Activated T-cell treated with anti-CD3 and anti-CD28 coated beads for 1 hour (primary cell): ENCODE measurements around the gene SPOP.
"Not testable (repeated sequence)": the region's sequence is repeated elsewhere in the genome, so short reads cannot be mapped to it uniquely, and the experiment has no call there.

Experiments
- DNase-seq: peaks from one replicate; pipeline ENCODE4 v3.0.0-alpha.2; 2020; ENCODE audit warnings: low read depth

The SPOP gene

DNA sequence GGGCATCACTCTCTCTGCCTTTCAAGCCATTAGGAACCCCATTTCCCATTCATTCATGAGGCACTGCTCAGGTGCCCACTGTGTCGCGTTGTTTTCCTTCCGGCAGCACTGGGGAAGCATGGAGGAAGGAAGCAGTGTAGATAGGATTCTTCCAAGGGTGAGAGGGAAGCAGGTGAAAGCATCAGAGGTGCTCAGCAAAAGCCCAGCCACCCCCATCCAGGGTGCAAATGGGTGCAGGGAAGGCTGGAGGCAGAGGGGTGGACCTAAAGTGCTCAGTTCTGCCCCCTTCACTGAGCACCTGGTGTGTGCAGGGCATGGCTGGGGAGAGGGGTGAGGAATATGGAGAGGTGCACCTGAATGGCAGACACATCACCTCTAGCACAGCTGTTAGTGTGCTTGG is 105.7 kb downstream of the SPOP start:
- no peak for DNase-seq

DNA sequence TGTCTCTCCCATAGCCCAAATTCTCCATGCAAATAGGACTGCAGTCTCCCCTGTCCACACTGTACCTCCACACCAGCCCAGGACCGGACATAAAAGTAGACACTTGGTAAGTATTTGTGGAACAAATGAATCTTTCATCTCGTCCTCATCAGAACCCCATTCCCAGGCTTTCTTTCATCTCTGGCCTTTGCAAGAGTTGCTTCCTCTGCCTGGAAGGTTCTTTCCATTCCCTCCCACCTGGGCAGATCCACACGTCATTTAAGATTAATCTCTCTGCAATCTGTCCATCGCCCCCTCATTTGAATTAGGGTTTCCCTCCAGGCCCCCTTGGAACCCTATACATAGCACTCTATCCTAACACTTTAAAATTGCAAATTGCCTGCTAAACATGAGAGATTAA is 106.1 kb downstream of the SPOP start:
- no peak for DNase-seq

DNA sequence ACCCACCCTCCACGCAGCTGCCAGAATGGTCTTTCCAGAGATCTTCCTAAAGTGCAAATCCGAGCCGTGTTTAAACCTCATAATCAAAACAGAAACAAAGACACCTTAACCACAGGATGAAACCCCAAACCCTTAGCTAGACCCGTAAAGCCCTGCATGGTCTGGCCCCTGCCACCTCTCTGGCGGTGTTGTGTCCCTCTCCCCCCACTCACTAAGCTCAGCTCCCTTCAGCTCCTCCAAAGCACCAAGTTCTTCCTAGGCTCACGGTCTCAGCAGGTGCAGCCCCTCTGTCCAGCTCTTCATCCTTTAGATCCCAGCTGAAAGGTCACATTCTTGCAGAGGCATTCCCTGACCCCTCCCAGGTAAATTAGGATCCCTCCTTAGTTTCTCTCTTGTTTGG is 106.6 kb downstream of the SPOP start:
- no peak for DNase-seq

DNA sequence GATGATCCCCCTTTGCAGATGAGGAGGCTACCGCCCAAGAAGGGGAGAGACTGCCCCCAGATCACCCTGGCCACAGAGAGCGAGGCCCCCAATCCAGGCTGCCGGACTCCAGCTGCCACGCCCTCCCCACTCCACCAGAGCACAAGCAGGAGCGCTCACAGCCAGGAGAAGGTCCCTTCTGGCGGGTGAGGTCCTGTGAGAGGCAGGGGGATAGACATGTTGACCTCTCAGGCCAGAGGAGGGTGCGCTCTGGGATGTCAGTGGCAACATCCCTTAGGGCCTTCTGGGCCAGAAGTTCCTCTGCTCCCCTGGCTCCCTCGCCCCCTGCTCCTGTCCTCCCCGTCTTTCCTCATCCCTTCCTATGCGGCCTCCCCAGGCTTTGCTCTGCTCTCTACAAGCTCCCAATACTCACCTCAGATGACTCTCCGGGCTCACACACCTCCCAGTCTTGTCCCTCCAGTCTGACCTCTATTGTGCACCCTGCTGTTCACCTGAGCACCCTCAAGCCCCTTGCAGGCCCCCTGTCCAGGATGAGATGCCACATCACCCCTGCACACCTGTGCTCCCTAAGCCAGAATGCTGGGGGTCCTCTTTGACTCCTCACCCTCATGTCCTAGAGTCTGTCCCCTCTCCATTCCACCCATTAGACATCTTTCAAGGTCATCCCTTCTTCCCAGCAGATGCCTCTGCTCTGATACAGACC is 107.2 kb downstream of the SPOP start:
- no peak for DNase-seq

DNA sequence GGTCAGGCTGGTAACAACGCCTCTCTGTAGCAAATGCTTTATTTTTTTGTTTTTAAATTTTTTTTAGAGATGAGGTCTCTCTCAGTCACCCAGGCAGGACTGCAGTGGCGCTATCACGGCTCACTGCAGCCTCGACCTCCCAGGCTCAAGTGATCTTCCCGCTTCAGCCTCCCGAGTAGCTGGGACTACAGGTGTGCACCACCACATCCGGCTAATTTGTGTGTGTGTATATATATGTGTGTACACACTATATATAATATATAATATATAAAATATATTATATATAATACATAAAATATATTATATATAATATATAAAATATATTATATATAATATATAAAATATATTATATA is 109.2 kb downstream of the SPOP start:
- not testable (repeated sequence) for DNase-seq

DNA sequence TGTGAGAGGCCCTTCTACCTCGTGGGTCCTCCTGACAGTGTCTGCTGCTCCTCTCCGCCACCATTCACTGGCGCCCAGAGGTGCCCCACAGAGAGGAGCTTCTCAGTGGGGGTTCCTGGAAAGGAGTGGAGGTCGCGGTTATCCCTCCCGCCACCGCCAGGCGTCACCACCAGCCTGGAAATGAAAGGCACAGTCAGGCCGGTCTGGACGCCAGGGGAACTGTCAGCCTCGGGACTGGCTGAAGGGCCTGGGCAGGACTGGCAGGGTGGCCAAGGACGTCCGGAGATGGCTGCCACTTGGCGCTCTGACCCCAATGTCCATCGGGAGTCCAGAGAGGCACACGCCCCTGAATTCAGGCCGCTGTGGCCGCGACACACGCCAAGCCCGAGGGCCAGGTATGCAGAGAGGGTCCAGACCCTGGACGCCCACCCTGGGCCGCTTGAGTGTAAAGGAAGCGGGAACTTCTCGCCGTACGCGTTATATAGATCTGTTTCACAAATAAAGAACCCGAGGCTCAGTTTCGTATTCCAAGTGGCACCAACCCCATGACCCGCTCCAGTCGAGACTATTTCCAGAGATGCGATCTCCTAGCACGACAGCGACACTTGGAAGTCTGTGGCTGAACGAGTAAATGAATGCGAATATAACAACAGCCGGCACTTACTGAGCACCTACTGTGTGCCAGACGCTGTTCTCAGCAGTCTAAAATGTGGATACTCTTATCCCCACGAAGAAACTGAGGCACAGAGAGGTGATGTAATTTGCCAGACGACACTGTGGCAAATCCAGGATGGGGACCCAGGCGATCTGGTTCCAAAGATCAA is 109.8 kb downstream of the SPOP start:
- DNase-seq, result peak; percentile 81

DNA sequence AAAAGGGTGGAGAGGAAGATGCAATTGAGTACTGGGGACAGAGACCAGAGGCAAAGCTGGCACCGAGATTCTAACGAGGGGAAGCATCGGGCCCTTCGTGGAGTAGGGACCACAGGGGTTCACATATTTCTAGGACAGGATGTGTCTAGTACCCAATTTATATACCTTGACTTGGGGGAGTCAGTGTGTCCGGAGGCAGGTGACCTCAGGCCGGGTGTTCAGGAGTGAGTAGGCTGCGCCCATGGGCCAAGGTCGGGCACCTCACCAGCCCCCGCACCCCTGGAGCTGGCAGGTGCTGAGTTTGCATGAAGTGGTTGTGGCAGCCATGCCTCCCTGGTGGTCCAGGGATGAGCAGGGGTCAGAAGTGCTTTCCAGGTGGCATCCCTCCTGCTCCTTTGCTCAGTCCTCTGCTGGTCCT is 110.8 kb downstream of the SPOP start:
- no peak for DNase-seq

DNA sequence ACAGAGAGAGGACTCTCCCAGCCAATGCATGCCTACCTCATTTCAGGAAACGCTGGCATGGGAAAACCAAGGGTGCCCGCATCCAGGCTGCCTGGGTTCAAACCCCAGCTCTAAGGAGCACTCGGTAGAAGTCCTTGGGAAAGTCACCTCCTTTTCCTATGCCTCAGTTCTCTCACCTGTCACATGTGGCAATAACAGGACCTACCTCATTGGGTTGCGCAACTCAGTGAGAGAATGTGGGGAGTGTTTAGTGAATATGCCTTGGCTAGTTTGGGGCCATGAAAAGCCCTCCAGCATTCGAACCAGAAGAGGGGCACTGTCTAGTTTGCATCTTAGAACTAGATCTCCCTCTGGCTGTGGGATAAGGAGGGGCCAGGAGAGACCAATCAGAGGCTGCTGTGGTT is 111.2 kb downstream of the SPOP start:
- no peak for DNase-seq

DNA sequence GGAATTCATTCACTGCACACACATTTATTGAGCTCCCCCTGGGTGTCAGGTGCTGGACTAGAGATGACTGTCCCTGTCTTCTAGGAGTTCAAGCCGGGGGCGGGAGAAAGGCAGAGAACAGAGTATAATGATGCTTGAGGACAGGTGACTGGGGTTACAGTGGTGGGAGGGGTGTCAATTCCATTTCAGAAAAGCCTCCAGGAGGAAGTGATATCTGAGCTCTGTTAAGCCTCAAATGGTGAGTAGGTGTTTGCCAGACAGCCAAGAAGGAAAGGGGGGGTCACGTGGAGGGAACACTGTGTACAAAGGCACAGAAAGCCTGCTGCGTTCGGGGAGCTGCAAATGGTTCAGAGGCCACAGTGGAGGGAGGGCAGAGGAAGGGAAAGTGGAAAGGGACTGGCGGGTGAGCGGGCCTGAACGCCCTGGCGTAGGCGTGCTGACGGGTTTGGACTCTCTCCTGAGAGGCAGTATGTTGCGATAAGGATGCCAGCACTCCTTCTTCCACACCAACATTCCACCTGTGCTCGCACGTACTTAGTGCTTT is 111.9 kb downstream of the SPOP start:
- DNase-seq, result no peak

DNA sequence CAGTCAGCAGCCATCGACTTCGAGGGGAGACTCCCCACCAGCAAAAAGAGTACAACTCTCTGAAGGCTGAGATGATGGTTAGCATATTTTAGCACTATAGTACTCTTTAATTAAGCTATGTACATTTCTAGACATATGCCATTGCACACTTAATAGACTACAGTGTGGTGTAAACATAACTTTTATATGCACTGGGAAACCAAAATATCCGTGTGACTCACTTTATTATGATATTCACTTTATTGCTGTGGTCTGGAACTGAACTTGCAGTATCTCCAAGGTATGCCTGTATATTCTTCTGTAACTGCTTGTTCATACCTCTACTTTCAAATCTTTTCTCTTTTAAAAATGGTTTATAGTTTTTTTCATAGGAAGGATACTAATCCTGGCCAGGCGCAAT is 113.3 kb downstream of the SPOP start:
- DNase-seq, result no peak

DNA sequence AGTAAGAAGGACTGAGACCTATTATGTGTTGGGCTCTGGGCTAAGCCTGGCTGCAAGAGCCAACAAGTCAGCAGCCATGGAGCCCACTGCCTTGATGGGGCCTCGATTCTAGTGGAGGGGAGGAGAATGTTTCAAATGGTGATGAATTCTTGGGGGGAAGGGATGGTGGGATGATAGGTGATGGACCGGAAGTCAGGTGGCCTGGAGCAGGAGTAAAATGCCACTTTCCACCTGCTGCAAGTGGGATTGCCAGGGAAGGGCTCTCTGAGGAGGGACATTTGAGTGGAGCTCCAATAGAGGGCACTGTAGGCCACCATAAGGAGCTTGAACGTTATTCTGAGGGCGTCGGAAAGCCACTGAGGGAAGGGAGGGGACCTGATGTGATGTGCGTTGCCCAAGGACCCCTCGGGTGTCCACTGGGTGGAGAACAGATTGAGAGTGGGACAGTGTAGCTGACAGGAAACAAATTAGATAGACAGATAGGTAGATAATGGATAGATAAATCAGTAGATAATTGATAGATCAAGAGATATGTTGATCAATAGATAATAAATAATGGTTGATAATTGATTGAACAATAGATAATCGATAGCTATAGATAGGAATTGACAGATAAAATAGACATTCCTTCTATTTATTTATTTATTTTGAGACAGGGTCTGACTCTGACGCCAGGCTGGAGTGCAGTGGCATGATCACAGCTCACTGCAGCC is 120.4 kb downstream of the SPOP start:
- no peak for DNase-seq

DNA sequence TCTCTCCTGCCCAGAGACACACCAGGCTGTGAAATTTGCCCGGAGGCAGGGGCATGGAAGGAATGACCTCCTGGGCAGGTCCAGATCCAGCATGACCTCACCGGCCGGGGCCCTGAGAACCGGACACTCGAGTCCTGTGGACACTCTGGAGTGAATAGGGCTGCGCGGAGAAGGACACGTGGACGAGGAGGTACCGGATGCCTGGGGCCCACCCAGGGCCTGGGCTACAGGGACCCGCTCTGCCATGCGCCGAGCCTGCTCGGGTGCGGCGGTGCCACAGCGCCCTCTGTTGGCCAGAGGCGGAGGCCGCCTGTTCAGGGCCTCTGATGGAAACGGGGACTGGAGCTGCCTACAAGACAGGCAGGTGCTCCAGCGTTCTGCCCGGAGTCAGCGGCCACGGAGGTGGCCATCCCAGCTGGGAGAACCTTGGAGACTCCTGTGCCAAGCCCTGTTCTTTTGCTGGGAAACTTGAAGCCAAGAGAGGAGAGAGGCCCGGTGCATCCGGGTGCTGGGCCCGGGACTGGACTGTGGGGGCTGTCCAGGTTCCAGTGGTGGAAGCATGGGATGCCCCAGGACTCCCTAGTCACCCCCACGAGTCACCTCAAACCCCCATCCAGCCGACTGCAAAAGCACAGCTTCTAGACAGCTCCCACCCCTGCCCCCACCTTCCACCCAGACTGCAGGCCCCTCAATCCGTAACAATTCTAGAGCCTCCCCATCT is 121.5 kb downstream of the SPOP start:
- peak; percentile 77 for DNase-seq

DNA sequence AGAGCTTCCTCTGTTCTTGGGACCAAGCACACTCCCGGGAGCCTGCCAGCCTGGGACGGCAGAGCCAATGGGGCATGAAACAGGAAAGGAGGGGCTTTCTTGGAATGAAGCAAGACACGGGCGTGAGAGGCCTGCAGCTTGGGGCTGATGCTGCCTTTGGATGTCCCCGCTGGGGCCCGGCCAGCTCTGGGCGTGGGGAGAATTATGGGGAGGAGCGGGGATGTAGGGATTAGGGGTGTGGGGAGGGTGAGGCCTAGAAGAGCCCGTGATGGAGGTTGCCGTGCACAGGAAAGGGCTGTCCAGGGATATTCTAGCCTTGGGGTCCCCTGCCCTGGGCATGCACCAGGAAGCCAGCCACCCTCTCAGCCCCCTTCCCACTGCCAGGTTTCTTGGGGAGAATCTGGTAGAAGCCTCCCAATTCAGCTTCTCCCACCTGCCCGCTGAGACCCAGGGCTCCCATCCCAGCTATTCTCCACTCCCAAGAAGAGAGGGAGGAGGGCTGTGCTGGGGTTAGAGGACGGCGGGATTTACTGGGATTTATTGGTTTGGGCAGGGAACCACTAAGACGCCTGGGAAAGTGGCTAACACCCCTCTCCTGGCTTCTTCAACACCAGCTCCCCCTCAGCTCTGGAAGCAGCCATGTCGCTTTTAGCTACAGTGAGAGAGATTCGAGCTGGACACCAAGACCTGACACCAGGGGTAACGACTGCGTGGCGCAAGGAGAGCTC is 122.2 kb downstream of the SPOP start:
- no peak for DNase-seq

DNA sequence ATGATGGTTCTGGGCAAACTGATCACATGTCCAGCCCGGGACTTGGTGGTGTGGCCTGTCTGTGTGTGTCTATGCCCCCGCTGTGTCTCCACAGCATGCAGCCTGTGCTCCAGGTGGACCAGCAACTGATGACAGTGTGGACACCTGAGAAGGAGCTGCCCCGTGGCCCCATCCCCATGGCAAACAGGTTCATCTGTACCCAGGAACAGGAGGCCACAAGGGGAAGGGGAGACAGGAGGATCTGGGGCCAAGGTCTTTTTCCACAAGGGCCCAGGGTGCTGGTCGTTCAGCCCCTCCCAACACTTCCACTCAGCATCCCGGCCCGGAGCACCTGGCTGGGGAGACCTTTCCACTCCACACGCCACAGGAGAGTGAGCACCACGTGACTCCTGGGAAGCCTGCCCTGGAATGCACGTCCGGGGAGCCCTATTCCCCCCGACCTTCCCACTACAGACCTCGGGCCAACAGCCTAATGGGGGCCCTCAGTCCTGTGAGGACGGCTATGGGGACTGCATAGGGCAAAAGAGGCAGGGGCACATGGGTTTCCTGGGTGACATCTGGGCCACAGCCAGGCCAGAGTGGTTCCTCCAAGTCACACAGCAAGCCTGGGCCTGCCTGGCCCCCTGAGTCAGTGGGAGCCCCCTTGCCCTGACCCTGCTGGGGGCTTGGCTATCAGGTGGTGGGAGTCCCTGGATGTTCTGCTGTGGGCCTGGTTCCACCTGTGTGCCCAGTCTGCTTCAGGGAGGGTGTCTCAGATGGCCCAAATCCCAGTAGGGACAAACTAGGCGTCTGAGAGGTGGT is 123.0 kb downstream of the SPOP start:
- no peak for DNase-seq

DNA sequence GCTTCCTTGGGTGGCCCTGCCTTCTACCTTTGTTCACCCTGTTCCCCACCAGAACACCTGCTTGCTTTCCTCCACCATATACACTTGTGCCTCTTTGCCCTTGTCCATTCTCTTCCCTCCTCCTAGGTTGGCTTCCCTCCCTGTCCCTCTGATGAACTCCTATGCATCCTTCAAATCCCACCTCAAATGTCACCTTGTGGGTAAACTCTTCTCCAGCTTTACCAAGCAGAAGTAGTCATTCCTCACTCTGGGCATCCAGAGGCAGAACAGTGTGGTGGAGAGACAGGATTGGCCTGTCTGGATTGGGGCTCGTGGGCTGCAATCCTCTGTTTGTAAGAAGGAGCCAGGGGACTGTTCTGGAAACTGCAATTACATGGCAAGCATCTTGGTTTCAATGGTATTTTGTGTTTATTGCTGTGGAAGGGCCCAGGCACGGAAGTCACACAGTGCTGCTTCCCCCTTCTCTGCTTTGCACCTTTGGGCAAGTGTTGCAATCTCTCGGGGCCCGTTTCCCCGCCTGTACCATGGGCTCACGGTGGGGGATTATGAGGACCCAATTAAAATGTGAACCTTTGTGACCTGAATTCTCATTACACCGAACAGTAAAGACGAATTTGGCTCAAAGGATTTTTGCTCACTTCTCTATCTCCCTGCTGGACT is 124.1 kb downstream of the SPOP start:
- DNase-seq, result no peak

DNA sequence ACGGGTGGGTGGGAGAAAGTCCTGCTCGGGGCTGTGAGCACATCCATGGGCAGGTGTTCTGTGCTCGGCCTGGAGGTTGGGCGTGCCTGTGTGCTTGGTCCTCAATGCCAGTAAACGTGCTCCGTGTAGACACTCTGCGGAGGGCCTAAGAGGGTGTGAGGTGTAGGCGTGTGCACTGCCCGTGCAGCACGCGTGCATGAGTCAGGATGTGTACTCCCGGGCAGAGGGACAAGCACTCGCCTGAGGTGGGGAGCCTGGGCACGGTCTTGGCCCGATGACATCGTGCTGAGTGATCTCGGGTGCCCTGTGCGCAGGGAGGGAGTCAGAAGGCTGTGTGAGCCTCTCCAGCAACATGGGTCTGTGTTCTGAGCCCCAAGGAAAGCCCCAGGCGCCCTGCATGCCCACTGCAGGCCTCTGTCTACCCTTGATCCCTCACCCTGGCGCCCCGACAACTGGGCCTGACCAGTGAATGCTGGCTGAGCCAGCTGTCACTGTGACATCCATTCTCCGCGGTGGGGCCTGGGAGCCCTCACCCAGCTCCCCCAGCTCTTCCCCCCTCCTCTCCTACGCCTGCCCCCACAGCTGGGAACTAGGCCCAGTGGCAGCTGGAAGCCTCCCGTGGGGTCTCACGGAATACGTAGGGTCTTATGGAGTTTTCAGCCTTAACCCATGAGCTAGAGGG is 125.7 kb downstream of the SPOP start:
- no peak for DNase-seq

DNA sequence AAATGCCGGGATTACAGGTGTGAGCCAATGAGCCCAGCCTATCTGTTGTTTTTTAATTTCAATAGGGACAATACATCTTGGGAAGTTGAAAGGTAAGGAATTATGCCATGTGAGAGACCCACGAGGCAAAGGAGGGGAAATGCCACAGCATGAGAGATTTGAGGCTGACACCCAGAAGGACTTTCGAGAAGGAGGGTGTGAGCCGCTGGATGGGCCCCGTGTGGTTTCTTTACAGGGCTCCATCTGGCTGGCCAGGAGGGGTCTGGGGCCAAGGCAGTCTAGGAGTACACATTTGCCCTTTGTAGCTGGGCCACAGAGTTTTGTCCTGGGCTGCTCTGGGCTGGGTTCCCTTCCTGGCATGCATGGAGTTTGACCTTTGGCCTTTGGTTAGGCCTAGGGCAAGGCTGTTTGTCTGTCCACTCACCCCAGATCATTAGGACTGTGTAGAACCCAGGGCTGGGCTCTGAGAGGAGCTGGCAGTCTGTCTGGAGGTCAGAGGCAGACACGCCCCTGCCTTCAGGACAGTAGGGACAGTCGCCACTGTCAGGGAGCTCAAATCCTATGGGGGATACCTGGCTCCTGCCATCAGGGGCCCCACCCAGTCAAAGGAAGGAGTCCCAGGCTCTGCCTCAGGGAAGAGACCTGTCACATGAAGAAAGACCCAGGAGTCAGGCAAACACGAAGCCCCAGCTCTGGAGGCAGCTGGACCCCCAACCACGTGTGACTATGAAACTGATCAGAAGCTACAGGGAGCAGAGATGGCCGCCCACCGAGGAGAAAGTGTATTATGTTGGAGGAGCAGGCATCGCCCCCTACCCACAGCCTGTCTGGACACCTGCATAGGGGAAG is 126.5 kb downstream of the SPOP start:
- no peak for DNase-seq

DNA sequence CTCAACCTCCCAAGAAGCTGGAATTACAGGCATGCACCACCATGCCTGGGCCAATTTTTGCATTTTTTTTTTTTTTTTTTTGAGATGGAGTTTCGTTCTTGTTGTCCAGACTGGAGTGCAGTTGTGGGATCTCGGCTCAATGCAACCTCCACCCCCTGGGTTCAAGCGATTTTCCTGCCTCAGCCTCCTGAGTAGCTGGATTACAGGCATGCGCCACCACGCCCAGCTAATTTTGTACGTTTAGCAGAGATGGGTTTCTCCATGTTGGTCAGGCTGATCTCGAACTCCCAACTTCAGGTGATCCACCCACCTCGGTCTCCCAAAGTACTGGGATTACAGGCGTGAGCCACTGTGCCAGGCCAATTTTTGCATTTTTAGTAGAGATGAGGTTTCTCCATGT is 127.1 kb downstream of the SPOP start:
- not testable (repeated sequence) for DNase-seq
